ENCODE data around the gene SFXN2.

GRCh38 chr10:102682416-102682815, 32.0 kb upstream of the SFXN2 start:
- no peak for TF ChIP-seq EP300 (IDR thresholded peaks at IDR 0.05)
- TF ChIP-seq CTCF (IDR thresholded peaks at IDR 0.05), result no peak
- TF ChIP-seq POLR2A (IDR thresholded peaks at IDR 0.05), result no peak

All from sigmoid colon (tissue), 4 donors.